Astrocyte (in vitro differentiated cells and primary cell): ENCODE measurements around the gene IBSP. TPM values are rescaled to one million over a fixed set of nuclear protein-coding genes. Genes with fewer than 3 reads are reported as not detected.

Source experiments
- DNase-seq: peaks from one replicate; pipeline ENCODE4 v3.0.0-alpha.2; 2010; ENCODE audit warnings: low read depth
- FAIRE-seq: peaks from 2 replicates; lab custom pipeline; 2011; peaks lifted over from hg19 to GRCh38; lab: Jason Lieb, UNC
- H2AFZ ChIP-seq: 2 replicates; pipeline ENCODE4 v1.6.0; 2012; ENCODE audit warnings: low read depth, low read length, inconsistent platforms
- H3K27ac ChIP-seq: 2 replicates; pipeline ENCODE4 v1.5.1; 2011; ENCODE audit warnings: low read depth, low read length, inconsistent platforms
- H3K27me3 ChIP-seq: 2 replicates; pipeline ENCODE4 v1.6.0; 2011; ENCODE audit warnings: low read length, inconsistent platforms; ENCODE audit not compliant: insufficient read depth
- H3K36me3 ChIP-seq: 2 replicates; pipeline ENCODE4 v1.5.1; 2011; ENCODE audit warnings: low read length, inconsistent platforms; ENCODE audit not compliant: insufficient read depth
- H3K4me1 ChIP-seq: 2 replicates; pipeline ENCODE4 v1.5.1; 2011; ENCODE audit warnings: low read length, inconsistent platforms; ENCODE audit not compliant: insufficient read depth
- H3K4me2 ChIP-seq: 2 replicates; pipeline ENCODE4 v1.6.0; 2012; ENCODE audit warnings: low read length, inconsistent platforms
- H3K4me3 ChIP-seq: 2 replicates; pipeline ENCODE4 v1.5.1; 2011; ENCODE audit warnings: low read depth, mild to moderate bottlenecking, low read length, inconsistent platforms; ENCODE audit not compliant: insufficient read depth
- H3K79me2 ChIP-seq: 2 replicates; pipeline ENCODE4 v1.6.0; 2012; ENCODE audit warnings: mild to moderate bottlenecking, low read length, inconsistent platforms; ENCODE audit not compliant: insufficient read depth
- H3K9ac ChIP-seq: 2 replicates; pipeline ENCODE4 v1.6.0; 2012; ENCODE audit warnings: mild to moderate bottlenecking, low read length, inconsistent platforms
- H3K9me3 ChIP-seq: 2 replicates; pipeline ENCODE4 v1.5.1; 2012; ENCODE audit warnings: low read depth, mild to moderate bottlenecking, low read length, inconsistent platforms; ENCODE audit not compliant: insufficient read depth
- H4K20me1 ChIP-seq: 2 replicates; pipeline ENCODE4 v1.6.0; 2012; ENCODE audit warnings: low read length, inconsistent platforms; ENCODE audit not compliant: insufficient read depth
- H3K27ac Mint-ChIP-seq: one replicate; pipeline ENCODE4 v1.8.0; 2021; ENCODE audit warnings: mild to moderate bottlenecking, mixed read lengths; ENCODE audit not compliant: unreplicated experiment
- H3K27me3 Mint-ChIP-seq: one replicate; pipeline ENCODE4 v1.8.0; 2021; ENCODE audit warnings: low read depth, mixed read lengths; ENCODE audit not compliant: unreplicated experiment
- H3K36me3 Mint-ChIP-seq: one replicate; pipeline ENCODE4 v1.8.0; 2021; ENCODE audit warnings: low read depth, mixed read lengths; ENCODE audit not compliant: unreplicated experiment
- H3K4me1 Mint-ChIP-seq: one replicate; pipeline ENCODE4 v1.8.0; 2021; ENCODE audit warnings: low read depth, mixed read lengths; ENCODE audit not compliant: unreplicated experiment
- H3K4me3 Mint-ChIP-seq: one replicate; pipeline ENCODE4 v1.8.0; 2021; ENCODE audit warnings: mild to moderate bottlenecking, moderate library complexity, mixed read lengths; ENCODE audit not compliant: unreplicated experiment
- H3K9me3 Mint-ChIP-seq: one replicate; pipeline ENCODE4 v1.8.0; 2021; ENCODE audit warnings: mild to moderate bottlenecking, mixed read lengths; ENCODE audit not compliant: unreplicated experiment
- CTCF ChIP-seq: IDR thresholded peaks from 2 replicates; pipeline ENCODE4 v1.5.1; 2011; ENCODE audit warnings: low read depth, mild to moderate bottlenecking, inconsistent platforms, low read length, moderate library complexity; ENCODE audit not compliant: insufficient read depth
- EZH2 ChIP-seq: IDR thresholded peaks from 2 replicates; pipeline ENCODE4 v1.6.1; 2012; ENCODE audit warnings: mild to moderate bottlenecking, low read length, inconsistent platforms; ENCODE audit not compliant: insufficient read depth
- total RNA-seq: library from RNA; stranded (reverse); gene quantifications from 2 replicates; pipeline ENCODE4 v1.2.1, GENCODE V29; 2021

The IBSP gene
- total RNA-seq, 1 donor from 2014 or later = not detected

GRCh38 chr4:87838890-87839591, 39.7 kb downstream of the IBSP start:
- H4K20me1 ChIP-seq = no peaks in the 10 kb centered on the region
- DNase-seq (peak; percentile 5), FAIRE-seq (peak; percentile 85)
- H3K27me3 ChIP-seq = no peaks in the 10 kb centered on the region
- H3K9me3 Mint-ChIP-seq = no peaks in the 10 kb centered on the region
- no peaks in the 10 kb centered on the region for H3K36me3 Mint-ChIP-seq
- H3K4me3 ChIP-seq = no peak overlapping the region
- H3K79me2 ChIP-seq = no peaks in the 10 kb centered on the region
- H3K4me3 Mint-ChIP-seq = no peak overlapping the region
- TF ChIP-seq CTCF (peak; percentile 78), EZH2 (no peak)
- H3K4me2 ChIP-seq = no peak overlapping the region
- peaks cover 10% of the 10 kb centered on the region for H3K4me1 ChIP-seq
- H3K36me3 ChIP-seq = no peaks in the 10 kb centered on the region
- no peak overlapping the region for H2AFZ ChIP-seq
- H3K9ac ChIP-seq = peak overlapping the region; percentile 5
- no peaks in the 10 kb centered on the region for H3K27me3 Mint-ChIP-seq
- no peak overlapping the region for H3K27ac ChIP-seq
- H3K4me1 Mint-ChIP-seq = peaks cover 25% of the 10 kb centered on the region
- H3K27ac Mint-ChIP-seq = no peak overlapping the region
- no peaks in the 10 kb centered on the region for H3K9me3 ChIP-seq

DNA sequence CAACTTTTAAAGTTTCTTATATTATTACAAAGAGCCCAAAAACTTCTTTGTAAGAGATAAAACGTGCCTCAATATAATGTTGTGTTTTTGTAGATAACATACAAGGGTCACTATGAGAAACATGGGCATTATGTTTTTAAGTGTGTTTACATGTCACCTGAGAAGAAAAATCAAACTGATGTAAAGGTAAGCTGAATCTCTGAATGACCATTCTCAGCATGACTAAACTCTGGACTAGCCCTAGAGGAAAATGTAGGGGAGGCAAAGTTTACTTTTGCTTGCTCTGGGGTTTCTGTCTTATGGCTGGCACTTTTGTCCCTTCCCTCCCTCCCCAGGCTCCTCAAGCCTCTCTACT, 40.2 kb downstream of the IBSP start:
- Mint-ChIP-seq H3K4me1 (peaks cover 26% of the 10 kb centered on the region), H3K4me3 (no peak overlapping the region), H3K27ac (no peak overlapping the region), H3K27me3 (no peaks in the 10 kb centered on the region), H3K36me3 (no peaks in the 10 kb centered on the region), H3K9me3 (no peaks in the 10 kb centered on the region)
- Histone ChIP-seq H3K9me3 (no peaks in the 10 kb centered on the region), H2AFZ (no peak overlapping the region), H4K20me1 (no peaks in the 10 kb centered on the region), H3K4me1 (peaks cover 12% of the 10 kb centered on the region), H3K4me3 (no peak overlapping the region), H3K27ac (no peak overlapping the region), H3K36me3 (no peaks in the 10 kb centered on the region), H3K27me3 (no peaks in the 10 kb centered on the region), H3K9ac (no peak overlapping the region), H3K4me2 (no peak overlapping the region), H3K79me2 (no peaks in the 10 kb centered on the region)
- FAIRE-seq (no peak), DNase-seq (no peak)
- no peak for TF ChIP-seq CTCF
- TF ChIP-seq EZH2 = no peak

GRCh38 chr4:87840149-87840548, 40.8 kb downstream of the IBSP start:
- Histone ChIP-seq H3K4me1 (peaks cover 12% of the 10 kb centered on the region), H2AFZ (no peak overlapping the region), H3K79me2 (no peaks in the 10 kb centered on the region), H3K9me3 (no peaks in the 10 kb centered on the region), H3K36me3 (no peaks in the 10 kb centered on the region), H3K9ac (no peak overlapping the region), H3K4me3 (no peak overlapping the region), H3K4me2 (no peak overlapping the region), H4K20me1 (no peaks in the 10 kb centered on the region), H3K27ac (no peak overlapping the region), H3K27me3 (no peaks in the 10 kb centered on the region)
- H3K36me3 Mint-ChIP-seq = no peaks in the 10 kb centered on the region
- H3K4me1 Mint-ChIP-seq = peaks cover 21% of the 10 kb centered on the region
- H3K9me3 Mint-ChIP-seq = no peaks in the 10 kb centered on the region
- H3K27me3 Mint-ChIP-seq = no peaks in the 10 kb centered on the region
- TF ChIP-seq EZH2 = no peak
- no peak for TF ChIP-seq CTCF
- no peak overlapping the region for H3K4me3 Mint-ChIP-seq
- no peak overlapping the region for H3K27ac Mint-ChIP-seq
- FAIRE-seq = no peak
- no peak for DNase-seq
